NCI-H510A (cell line): ENCODE results near the gene OBI1.

Source experiments
- DNase-seq: peaks from one replicate; lab custom pipeline; 2025; lab: John Stamatoyannopoulos, UW

Gene OBI1

DNA sequence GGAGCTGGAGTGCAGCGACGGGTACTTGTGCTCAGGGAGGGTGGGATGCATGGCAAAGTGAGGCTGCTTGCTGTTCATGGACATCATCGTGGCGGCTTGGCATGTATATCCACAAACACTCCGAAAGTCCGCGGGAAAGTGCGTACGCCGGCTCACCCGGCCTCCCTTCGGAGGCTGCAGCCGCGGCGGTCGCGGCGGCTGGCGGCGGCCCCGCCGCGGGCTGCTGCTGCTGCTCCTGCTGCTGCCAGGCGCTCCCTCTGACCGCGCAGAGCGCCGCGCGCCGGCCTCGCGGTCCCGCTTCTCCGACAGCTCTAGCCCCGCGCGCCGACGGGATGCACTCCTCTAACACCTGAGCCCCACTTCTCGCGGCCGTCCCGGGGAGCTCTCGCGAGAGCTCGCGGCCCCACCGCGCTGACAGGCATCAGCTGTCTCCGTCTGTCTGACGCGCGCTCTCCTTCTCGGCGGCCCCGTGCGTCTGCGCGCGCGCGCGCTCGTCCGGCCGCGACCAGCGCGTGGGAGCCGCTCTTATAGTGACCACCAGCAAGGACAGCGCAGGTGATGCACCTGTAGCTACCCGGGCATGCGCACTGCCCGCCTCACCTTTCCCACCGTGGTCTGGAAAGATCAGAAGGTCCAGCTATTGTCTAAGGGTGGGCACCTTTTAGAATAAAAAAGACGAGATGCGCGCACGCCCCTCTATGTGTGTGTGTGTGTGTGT is 55.6 kb downstream of the OBI1 start, which contains the start of gene POU4F1:
POU4F1 (minus strand) TSS at position 313 of the 718 bp plus-strand sequence; CDS start at position 87, 226 bp downstream.
- peak; percentile 59 for DNase-seq

DNA sequence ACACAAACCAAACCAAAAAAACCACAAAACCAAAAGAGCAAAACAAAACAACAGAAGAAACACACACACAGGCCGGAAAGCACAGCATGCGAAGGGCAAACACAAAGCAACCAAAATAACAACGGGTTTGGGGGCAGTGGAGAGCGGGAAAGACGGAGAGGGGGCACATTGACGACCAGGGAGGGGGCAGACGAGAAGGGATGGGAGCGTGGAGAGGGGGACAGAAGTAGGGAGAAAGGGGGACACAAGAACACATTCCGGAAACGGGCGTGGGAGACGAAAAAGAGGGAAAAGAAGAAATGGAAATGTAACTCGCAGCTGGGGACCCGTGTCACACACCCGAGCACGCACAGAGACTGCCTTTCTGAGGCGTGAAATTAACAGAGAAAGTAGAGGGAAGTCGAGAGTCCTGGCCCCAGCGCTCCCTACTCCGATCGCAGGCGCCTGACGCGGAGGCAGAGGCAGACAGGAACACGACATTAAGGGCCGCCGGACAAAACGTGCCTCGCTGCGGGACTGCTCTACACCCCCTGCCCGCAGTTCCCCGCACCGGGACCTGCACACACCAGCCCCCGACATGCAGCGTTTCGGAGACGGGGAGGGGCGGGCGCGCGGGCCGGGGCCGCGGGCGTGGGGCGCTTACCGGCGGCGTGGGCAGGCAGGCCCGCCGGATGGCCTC is 56.3 kb downstream of the OBI1 start:
- no peak for DNase-seq

DNA sequence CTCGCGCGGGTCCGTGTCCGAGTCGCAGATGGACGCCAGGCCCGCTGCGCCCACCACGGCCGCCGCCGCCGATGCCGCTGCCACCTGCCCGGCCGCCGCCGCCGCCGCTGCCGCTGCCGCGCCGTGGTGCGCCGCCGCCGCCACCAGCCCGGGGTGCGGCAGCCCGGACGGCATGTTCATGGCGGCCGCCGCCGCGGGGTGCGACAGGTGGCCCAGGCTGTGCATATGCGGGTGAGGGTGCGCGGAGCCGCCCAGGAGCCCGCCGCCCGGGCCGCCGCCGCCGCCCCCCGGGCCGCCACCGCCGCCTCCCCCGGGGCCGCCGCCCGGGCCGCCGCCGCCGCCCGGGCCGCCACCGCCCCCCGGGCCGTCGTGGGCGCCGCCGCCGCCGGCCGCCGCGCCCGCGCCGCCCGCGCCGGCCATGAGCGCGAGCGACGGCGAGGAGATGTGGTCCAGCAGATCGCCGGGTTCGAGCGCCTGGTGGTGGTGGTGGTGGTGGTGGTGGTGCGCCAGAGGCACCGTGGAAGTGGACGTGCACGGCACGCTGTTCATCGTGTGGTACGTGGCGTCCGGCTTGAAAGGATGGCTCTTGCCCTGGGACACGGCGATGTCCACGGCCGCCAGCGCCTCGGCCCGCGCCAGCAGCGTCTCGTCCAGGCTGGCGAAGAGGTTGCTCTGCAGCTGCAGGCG is 56.9 kb downstream of the OBI1 start:
- DNase-seq = no peak

DNA sequence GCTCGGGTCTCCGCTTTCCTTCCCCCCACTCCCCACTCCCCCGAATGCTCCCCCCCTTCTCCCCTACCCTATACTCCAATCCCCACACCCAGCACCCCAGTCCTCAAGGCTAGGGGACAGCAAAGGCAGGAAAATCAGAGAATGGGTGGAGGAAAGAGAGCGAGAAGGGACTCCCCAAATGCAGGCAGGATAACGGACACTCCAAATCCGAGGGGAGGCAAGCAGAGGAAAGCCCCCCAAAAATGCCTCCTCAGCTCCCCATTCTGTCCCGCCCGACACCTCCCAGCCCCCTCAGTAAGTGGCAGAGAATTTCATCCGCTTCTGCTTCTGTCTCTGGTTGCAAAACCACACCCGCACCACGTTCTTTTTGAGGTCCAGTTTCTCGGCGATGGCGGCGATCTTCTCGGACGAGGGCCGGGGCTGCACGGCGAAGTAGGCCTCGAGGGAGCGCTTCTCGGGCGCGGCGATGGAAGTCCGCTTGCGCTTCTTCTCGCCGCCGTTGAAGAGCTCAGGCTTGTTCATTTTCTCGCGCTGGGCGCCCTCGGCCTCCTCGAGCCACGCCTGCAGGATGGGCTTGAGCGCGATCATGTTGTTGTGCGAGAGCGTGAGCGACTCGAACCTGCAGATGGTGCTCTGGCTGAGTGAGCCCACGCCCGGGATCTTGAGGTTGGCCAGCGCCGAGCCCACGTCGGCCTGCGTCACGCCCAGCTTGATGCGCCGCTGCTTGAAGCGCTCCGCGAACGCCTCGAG is 57.7 kb downstream of the OBI1 start:
- no peak for DNase-seq

GRCh38 chr13:78600280-78600883 is 58.6 kb downstream of the OBI1 start:
- DNase-seq = no peak

GRCh38 chr13:78599645-78600279 is 59.2 kb downstream of the OBI1 start:
- DNase-seq = no peak

- no peak for DNase-seq
Observed at GRCh38 chr13:78598966-78599644, 59.9 kb downstream of the OBI1 start.

DNA sequence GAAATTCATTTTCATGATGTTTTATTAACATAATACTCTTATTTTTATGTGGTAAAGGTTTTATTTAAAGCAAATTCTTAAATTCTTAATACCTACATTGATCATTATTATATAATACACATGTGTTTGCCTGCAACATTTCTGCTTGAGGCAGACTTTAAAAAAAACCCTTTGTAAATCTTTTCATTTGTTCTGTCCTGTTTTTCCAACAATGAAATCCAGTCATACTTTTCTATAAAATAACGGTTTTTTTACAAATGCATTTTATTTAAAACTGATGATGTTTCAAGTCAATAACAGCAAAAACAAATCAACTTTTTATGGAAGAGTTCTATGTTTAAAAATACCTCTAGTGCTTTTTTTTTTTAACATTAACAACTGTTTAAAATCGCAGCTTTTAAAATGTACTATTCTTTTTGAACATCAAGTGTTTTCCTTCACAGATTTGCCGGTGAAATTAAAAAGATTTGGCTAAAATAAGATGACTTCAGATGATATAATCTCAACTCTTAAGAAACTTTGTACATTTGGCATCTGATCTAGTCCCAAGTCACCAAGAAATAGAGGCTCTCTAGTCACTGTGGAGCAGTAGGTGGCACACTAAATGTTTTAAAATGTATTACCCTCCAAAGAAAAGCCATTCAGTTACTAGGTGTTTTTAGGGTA is 60.7 kb downstream of the OBI1 start:
- DNase-seq = no peak

GRCh38 chr13:78597602-78597932 is 61.4 kb downstream of the OBI1 start:
- no peak for DNase-seq

GRCh38 chr13:78596736-78597601 is 62.0 kb downstream of the OBI1 start:
- no peak for DNase-seq

GRCh38 chr13:78596399-78596735 is 62.6 kb downstream of the OBI1 start:
- no peak for DNase-seq

- DNase-seq = no peak
Observed at GRCh38 chr13:78595495-78596398, 63.2 kb downstream of the OBI1 start.

- DNase-seq = no peak
Observed at GRCh38 chr13:78594456-78594975, 64.4 kb downstream of the OBI1 start.

DNA sequence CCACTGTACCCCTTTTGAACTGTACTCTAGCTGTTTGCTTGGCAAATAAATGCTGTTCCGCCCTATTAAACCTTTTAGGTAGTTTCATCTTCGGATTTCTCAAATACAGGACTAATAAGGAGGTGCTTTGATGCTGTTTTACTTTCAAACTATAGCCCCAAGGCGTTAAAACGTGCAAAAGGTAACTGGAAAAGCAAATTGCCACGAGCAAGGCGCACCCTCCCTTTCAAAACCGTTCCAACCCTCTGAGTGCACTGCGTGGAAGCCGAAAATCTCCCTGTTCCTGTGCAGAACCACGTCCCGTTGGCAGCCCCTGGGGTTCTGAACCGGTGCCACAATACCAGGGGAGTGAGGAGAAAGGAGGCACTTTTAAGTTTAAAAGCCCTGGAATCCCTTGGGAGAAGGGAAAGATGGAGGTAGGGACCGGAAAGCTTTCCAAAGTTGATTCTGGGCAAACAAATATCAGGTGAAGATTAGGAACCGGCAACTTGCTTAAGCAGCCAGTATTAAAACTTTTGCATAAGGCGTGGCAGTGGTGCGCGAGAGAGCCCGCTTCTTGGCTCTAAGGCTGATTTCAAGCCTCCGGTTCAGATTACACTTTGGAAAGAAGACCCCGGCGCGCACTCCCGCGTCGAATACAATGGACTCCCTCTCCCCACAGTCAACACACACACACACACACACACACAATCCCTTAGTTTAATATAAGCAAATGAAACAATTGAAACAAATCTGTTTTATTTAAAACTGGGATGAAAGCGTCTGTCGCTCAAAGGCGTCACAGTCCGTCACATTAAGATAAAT is 65.1 kb downstream of the OBI1 start:
- no peak for DNase-seq

GRCh38 chr13:78593129-78593528 is 65.8 kb downstream of the OBI1 start:
- no peak for DNase-seq

DNA sequence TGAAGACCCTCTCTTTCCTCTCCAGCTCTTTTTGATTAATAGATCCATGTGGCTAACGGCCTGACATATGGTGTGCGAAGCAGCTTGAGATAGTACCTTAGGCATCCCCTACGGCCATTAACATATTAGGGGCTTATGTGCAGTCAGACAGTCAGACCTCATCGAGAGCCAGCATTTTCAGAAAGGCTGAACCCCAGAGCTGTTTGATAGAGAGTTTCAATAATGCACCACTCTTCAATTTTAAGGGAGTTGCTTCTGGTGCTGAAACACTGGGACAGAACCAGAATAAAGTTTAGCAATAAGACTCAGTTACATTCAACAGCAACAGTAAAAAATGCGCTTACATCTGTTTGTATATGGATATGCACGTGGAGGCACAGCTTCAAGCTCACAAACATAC is 66.4 kb downstream of the OBI1 start:
- no peak for DNase-seq

DNA sequence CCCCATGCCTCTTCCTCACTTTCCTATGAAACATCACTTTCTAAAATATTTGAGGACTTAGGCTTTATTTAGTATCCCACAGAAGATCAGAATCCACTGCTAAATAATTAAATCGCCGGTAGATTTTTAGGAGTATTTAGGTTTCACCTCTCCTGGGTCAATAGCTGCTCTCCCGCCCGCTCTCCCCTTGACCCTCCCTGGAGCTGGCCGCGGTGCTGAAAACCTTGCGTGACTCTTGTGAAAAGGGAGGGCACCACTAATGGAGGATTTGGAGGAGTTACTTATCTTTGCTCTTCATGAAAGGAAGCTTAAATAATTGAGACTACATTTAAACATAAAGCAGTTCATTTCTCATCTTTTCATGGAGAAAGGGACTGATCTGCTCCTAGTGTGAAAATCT is 69.7 kb downstream of the OBI1 start:
- no peak for DNase-seq
